SK-N-SH (cell line): ENCODE data around the gene GLIS1.

Experiments
- CTCF ChIP-seq: fragments of 200-600 bp; sonication (generic); IDR thresholded peaks from 2 replicates; pipeline ENCODE4 v1.6.1; 2017; ENCODE audit warnings: antibody characterized with exemption, mild to moderate bottlenecking, moderate library complexity
- FOXM1 ChIP-seq: IDR thresholded peaks from 2 replicates; pipeline ENCODE4 v1.4.0; 2012; ENCODE audit warnings: low read depth, mild to moderate bottlenecking
- GABPA ChIP-seq: IDR thresholded peaks from 2 replicates; pipeline ENCODE4 v1.4.0; 2012; ENCODE audit warnings: low read depth, mild to moderate bottlenecking
- MEF2A ChIP-seq: IDR thresholded peaks from 2 replicates; pipeline ENCODE4 v1.4.0; 2012; ENCODE audit warnings: low read depth, borderline replicate concordance
- MXI1 ChIP-seq: IDR thresholded peaks from 2 replicates; pipeline ENCODE4 v1.6.1; 2012; ENCODE audit warnings: mild to moderate bottlenecking, low read depth, low read length, improper control_type of control experiment
- NFIC ChIP-seq: IDR thresholded peaks from 2 replicates; pipeline ENCODE4 v1.4.0; 2012; ENCODE audit warnings: borderline replicate concordance
- PBX3 ChIP-seq: IDR thresholded peaks from 2 replicates; pipeline ENCODE4; 2012
- POLR2AphosphoS5 ChIP-seq: IDR thresholded peaks from 2 replicates; pipeline ENCODE4 v1.6.1; 2012; ENCODE audit warnings: low read depth, low read length
- RAD21 ChIP-seq: IDR thresholded peaks from 2 replicates; pipeline ENCODE4 v1.6.1; 2012; ENCODE audit warnings: mild to moderate bottlenecking, low read length
- REST ChIP-seq: IDR thresholded peaks from 2 replicates; pipeline ENCODE4 v1.6.1; 2012; ENCODE audit warnings: mild to moderate bottlenecking, low read depth, low read length, moderate library complexity
- SMC3 ChIP-seq: IDR thresholded peaks from 2 replicates; pipeline ENCODE4 v1.6.1; 2012; ENCODE audit warnings: low read depth, low read length, improper control_type of control experiment
- TAF1 ChIP-seq: IDR thresholded peaks from 2 replicates; pipeline ENCODE4 v1.6.1; 2012; ENCODE audit warnings: low read depth, mild to moderate bottlenecking, low read length, moderate library complexity, borderline replicate concordance
- USF2 ChIP-seq: fragments of 150-350 bp; IDR thresholded peaks from 2 replicates; pipeline ENCODE4 v1.6.1; 2017; ENCODE audit warnings: antibody characterized with exemption, low read length, low read depth, borderline replicate concordance
- YY1 ChIP-seq: IDR thresholded peaks from 2 replicates; pipeline ENCODE4 v1.4.0; 2012; ENCODE audit warnings: low read depth, mild to moderate bottlenecking

GRCh38 chr1:53660666-53661065 is 78.3 kb downstream of the GLIS1 start:
- TF ChIP-seq USF2: no peak
- no peak for TF ChIP-seq POLR2AphosphoS5
- no peak for TF ChIP-seq RAD21
- TF ChIP-seq GABPA: no peak
- TF ChIP-seq CTCF: no peak
- no peak for TF ChIP-seq SMC3
- no peak for TF ChIP-seq MEF2A
- no peak for TF ChIP-seq YY1
- no peak for TF ChIP-seq TAF1
- TF ChIP-seq MXI1: no peak
- no peak for TF ChIP-seq REST
- no peak for TF ChIP-seq PBX3
- no peak for TF ChIP-seq FOXM1
- no peak for TF ChIP-seq NFIC
